SK-N-MC (cell line): Measurements from ENCODE around the gene PHIP.
"Not testable (repeated sequence)": the region's sequence is repeated elsewhere in the genome, so short reads cannot be mapped to it uniquely, and the experiment has no call there.

ENCODE experiments used
- DNase-seq: peaks from one replicate; pipeline ENCODE4 v3.0.0-alpha.2; 2011; ENCODE audit warnings: low read depth, low spot score
- H3K27ac ChIP-seq: fragments of 200-600 bp; sonication (generic); 2 replicates; pipeline ENCODE4 v1.5.1; 2016; ENCODE audit warnings: mixed run types
- H3K36me3 ChIP-seq: fragments of 200-600 bp; sonication (generic); 2 replicates; pipeline ENCODE4 v1.6.1; 2017; ENCODE audit warnings: antibody characterized with exemption, low read length, mixed read lengths; ENCODE audit not compliant: insufficient read depth
- H3K4me3 ChIP-seq: fragments of 200-600 bp; sonication (generic); 2 replicates; pipeline ENCODE4 v1.5.1; 2016
- H3K9ac ChIP-seq: fragments of 200-600 bp; sonication (generic); 2 replicates; pipeline ENCODE4 v1.8.0; 2017; ENCODE audit warnings: mixed run types, mixed read lengths; ENCODE audit not compliant: insufficient read length
- H3K9me3 ChIP-seq: fragments of 200-600 bp; sonication (generic); 2 replicates; pipeline ENCODE4 v1.6.1; 2017; ENCODE audit warnings: low read depth, mild to moderate bottlenecking, antibody characterized with exemption, low read length, moderate library complexity, mixed read lengths
- EZH2 ChIP-seq: fragments of 200-600 bp; sonication (generic); IDR thresholded peaks from one replicate; pipeline ENCODE4 v1.6.1; 2017; ENCODE audit warnings: antibody characterized with exemption
- FOXP2 ChIP-seq: optimal IDR thresholded peaks from 2 replicates; pipeline ENCODE3; 2011; ENCODE audit warnings: mild to moderate bottlenecking, moderate library complexity; ENCODE audit not compliant: insufficient read depth; ENCODE audit errors: extremely low read length, control extremely low read depth
- POLR2AphosphoS5 ChIP-seq: IDR thresholded peaks from 2 replicates; pipeline ENCODE4 v1.6.1; 2012; ENCODE audit warnings: mild to moderate bottlenecking, low read depth, low read length, borderline replicate concordance

PHIP gene

DNA sequence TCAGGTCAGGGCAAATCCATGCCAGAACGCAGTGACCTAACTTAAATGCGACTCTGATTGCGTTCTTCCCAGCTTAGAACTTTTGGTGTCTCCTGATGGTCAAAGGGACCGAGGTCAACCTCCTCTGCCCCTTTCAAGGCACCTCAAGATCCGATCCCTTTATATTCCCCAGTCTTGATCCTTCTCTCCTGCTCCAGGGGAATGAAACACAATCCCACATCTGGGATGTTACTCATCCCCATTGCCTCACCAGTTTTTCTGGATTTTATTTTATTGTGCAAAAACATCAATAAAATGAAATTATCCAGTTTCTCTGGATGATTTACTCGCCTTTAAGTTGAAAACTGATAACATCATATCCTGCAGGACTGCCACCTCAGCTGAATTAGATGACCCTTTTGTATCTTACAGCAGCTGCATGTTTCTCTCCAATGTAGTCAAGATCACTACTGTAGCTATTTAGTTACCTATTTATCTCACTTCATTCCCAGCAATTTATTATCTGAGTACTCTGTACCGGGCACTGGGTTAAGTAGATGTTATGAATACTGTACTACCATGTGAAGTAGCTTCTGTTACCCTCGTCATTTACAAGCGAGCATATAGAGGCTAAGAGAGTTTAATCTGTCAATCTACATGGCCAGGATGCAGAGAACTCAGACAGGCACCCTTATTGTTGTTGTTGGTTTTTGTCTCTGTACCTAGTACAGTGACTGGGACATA is 166.7 kb downstream of the PHIP start:
- no peak for TF ChIP-seq POLR2AphosphoS5
- no peak for TF ChIP-seq EZH2
- TF ChIP-seq FOXP2 = no peak
- Histone ChIP-seq H3K36me3 (no peaks in the 10 kb centered on the region), H3K4me3 (no peak overlapping the region), H3K9ac (no peak overlapping the region), H3K27ac (no peak overlapping the region), H3K9me3 (no peaks in the 10 kb centered on the region)
- DNase-seq = no peak

GRCh38 chr6:78910591-78911171 is 167.4 kb downstream of the PHIP start:
- H3K36me3 ChIP-seq = no peaks in the 10 kb centered on the region
- H3K9me3 ChIP-seq = no peaks in the 10 kb centered on the region
- H3K4me3 ChIP-seq = no peak overlapping the region
- no peak overlapping the region for H3K9ac ChIP-seq
- no peak overlapping the region for H3K27ac ChIP-seq
- TF ChIP-seq FOXP2 (no peak), POLR2AphosphoS5 (no peak), EZH2 (no peak)
- DNase-seq = no peak

DNA sequence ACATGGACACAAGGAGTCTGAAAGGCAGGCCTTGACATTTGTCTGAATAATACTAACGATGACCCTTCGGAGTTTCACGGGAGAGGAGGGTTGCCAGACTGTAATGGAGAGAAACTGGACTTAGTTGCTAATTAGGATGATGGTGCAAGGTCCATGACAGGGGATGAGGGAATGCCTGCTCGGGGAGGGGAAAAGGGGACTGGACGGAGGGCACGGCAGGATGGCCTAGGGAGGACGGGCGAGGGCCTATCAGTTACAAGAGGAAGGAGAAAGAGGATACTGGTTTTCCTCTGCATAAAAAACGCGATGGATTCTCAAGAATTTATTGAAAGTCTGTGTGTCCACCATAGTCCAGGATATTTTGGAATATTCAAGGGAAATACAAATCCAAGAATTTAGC is 168.0 kb downstream of the PHIP start:
- no peak for TF ChIP-seq FOXP2
- TF ChIP-seq POLR2AphosphoS5 = no peak
- no peak for TF ChIP-seq EZH2
- Histone ChIP-seq H3K9me3 (no peaks in the 10 kb centered on the region), H3K9ac (no peak overlapping the region), H3K27ac (peak overlapping the region; percentile 92), H3K36me3 (no peaks in the 10 kb centered on the region), H3K4me3 (peak overlapping the region; percentile 35; the same call in 1 of the 2 replicates)
- no peak for DNase-seq

- peak; percentile 38; the same call in 1 of the 2 replicates for TF ChIP-seq POLR2AphosphoS5
- TF ChIP-seq FOXP2 = no peak
Measured at GRCh38 chr6:78909391-78909790, 168.7 kb downstream of the PHIP start.

GRCh38 chr6:78908621-78909020 is 169.4 kb downstream of the PHIP start:
- Histone ChIP-seq H3K9me3 (no peaks in the 10 kb centered on the region), H3K27ac (peak overlapping the region; percentile 92), H3K9ac (no peak overlapping the region), H3K4me3 (no peak overlapping the region), H3K36me3 (no peaks in the 10 kb centered on the region)
- DNase-seq = no peak
- no peak for TF ChIP-seq EZH2
- no peak for TF ChIP-seq POLR2AphosphoS5
- TF ChIP-seq FOXP2 = no peak

More at GRCh38 chr6:78909391-78909790, 168.7 kb downstream of the PHIP start:
- Histone ChIP-seq H3K27ac (peak overlapping the region; percentile 92), H3K4me3 (peak overlapping the region; percentile 35), H3K9ac (no peak overlapping the region), H3K36me3 (no peaks in the 10 kb centered on the region), H3K9me3 (no peaks in the 10 kb centered on the region)
- peak; percentile 64 for DNase-seq

- Histone ChIP-seq H3K27ac (no peak overlapping the region), H3K4me3 (no peak overlapping the region), H3K9ac (no peak overlapping the region), H3K9me3 (no peaks in the 10 kb centered on the region), H3K36me3 (no peaks in the 10 kb centered on the region)
- peak; percentile 34 for DNase-seq
- no peak for TF ChIP-seq EZH2
Measured at GRCh38 chr6:78896227-78896626, 181.8 kb downstream of the PHIP start.

- H3K27ac ChIP-seq, H3K36me3 ChIP-seq, H3K4me3 ChIP-seq, H3K9me3 ChIP-seq, DNase-seq, H3K9ac ChIP-seq: not testable (repeated sequence)
Measured at GRCh38 chr6:78889901-78890300, 188.2 kb downstream of the PHIP start.
